HG03558 (cell line): ENCODE data around the gene RAP1GDS1.
A peak's percentile ranks its signal among the peaks of the same experiment; 100 is the strongest.
"Not testable (repeated sequence)": the region's sequence is repeated elsewhere in the genome, so short reads cannot be mapped to it uniquely, and the experiment has no call there.

Source experiments
- ATAC-seq: cut with Tn5 transposase; IDR thresholded peaks from one replicate; pipeline ENCODE4 v1.9.1; 2021; ENCODE audit warnings: moderate number of reproducible peaks; ENCODE audit not compliant: unreplicated experiment; ENCODE audit errors: extremely low read depth

The RAP1GDS1 gene

GRCh38 chr4:98287328-98287727, 26.1 kb downstream of the RAP1GDS1 start:
- no peak for ATAC-seq

- ATAC-seq, result not testable (repeated sequence)
These were observed 27.5 kb downstream of the RAP1GDS1 start for GRCh38 chr4:98288671-98289070.

GRCh38 chr4:98289375-98289774, 28.2 kb downstream of the RAP1GDS1 start:
- ATAC-seq, result peak; percentile 72

GRCh38 chr4:98290511-98290910, 29.3 kb downstream of the RAP1GDS1 start:
- ATAC-seq, result no peak

GRCh38 chr4:98293104-98293887, 32.1 kb downstream of the RAP1GDS1 start:
- no peak for ATAC-seq

GRCh38 chr4:98298022-98298421, 36.8 kb downstream of the RAP1GDS1 start:
- no peak for ATAC-seq

- no peak for ATAC-seq
These were observed 39.5 kb downstream of the RAP1GDS1 start for GRCh38 chr4:98300706-98301105.

- ATAC-seq, result no peak
These were observed 44.4 kb downstream of the RAP1GDS1 start for GRCh38 chr4:98305576-98305975.

GRCh38 chr4:98310867-98311266, 49.7 kb downstream of the RAP1GDS1 start:
- no peak for ATAC-seq

GRCh38 chr4:98311656-98312055, 50.5 kb downstream of the RAP1GDS1 start:
- no peak for ATAC-seq

- no peak for ATAC-seq
These were observed 53.8 kb downstream of the RAP1GDS1 start for GRCh38 chr4:98314791-98315565.

GRCh38 chr4:98318521-98318920, 57.3 kb downstream of the RAP1GDS1 start:
- no peak for ATAC-seq

GRCh38 chr4:98319021-98319420, 57.8 kb downstream of the RAP1GDS1 start:
- no peak for ATAC-seq

- ATAC-seq, result no peak
These were observed 65.0 kb downstream of the RAP1GDS1 start for GRCh38 chr4:98326168-98326567.

GRCh38 chr4:98327694-98328093, 66.5 kb downstream of the RAP1GDS1 start:
- ATAC-seq, result no peak

GRCh38 chr4:98329879-98330640, 68.9 kb downstream of the RAP1GDS1 start:
- ATAC-seq, result not testable (repeated sequence)

GRCh38 chr4:98332017-98332416, 70.8 kb downstream of the RAP1GDS1 start:
- no peak for ATAC-seq

- ATAC-seq, result no peak
These were observed 73.3 kb downstream of the RAP1GDS1 start for GRCh38 chr4:98334461-98334860.

GRCh38 chr4:98338761-98339438, 77.7 kb downstream of the RAP1GDS1 start:
- ATAC-seq, result no peak

GRCh38 chr4:98341309-98341708, 80.1 kb downstream of the RAP1GDS1 start:
- ATAC-seq, result no peak
